Femur (tissue), 1 donor: ENCODE measurements around the gene NMT1.

ENCODE experiments used
- DNase-seq: peaks from one replicate; pipeline ENCODE4 v3.0.0-alpha.2; 2017

Gene NMT1

DNA sequence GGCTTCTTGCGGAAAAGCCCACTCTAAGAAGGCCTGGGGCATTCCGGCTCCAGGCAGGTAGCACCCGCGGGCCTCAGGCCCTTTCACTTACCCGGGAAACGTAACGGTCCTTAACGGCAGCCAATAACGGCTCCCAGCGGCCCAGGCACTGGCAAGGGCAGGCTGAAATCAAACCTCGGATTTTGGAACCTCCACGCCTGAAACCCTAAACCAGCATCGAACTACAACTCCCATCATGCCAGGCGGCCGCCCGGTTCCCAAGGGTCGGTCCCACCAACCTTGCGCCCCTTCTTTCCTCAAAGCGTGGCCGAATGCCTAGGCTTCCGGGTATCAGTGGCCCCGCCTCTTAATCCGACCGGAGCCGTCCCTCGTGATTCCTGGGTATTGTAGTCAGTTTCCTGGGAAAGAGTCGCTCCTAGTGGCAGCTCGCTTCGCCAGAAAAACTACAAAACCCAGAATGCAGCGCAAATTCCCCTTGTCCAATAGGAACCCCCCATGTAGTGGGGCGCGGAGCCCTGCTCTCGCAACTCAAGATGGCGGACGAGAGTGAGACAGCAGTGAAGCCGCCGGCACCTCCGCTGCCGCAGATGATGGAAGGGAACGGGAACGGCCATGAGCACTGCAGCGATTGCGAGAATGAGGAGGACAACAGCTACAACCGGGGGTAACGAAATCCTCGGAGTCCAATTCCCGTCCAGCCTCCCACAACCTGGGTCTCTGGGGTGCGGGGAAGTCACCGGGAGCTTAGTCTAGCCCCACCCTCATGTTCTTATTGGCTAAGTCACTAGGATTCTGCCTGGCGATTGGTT lies at the start of gene NMT1:
Gene NMT1, plus strand, starts transcription at position 521 of the 809 bp plus-strand sequence. Its CDS starts 13 bp downstream, at position 534.
- DNase-seq = peak; percentile 100

- no peak for DNase-seq
Measured at GRCh38 chr17:45011767-45012166, 49.4 kb upstream of the NMT1 start.

GRCh38 chr17:45013021-45013997 lies 47.8 kb upstream of the NMT1 start:
- peak; percentile 72 for DNase-seq

DNA sequence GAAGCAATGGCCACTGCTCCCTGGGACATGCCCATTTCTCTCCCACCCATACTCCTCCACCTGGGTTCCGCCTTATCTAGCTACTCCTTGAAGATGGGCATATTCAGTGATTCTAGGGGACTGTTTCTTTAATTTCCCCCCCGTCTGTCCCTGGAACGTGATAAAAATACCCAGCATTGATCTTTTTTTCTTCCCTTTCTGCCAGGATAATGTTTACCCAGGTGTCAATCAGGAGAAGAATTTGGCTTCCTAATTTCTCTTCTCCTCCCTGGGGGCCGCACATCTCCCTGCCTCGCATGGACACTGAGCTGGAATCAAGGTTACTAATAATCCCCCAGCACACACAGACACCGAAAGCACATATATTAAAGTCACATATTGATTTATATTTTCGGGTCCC lies 44.9 kb upstream of the NMT1 start:
- DNase-seq = no peak

- DNase-seq = no peak
Measured at GRCh38 chr17:45016823-45017222, 44.3 kb upstream of the NMT1 start.

- no peak for DNase-seq
Measured at GRCh38 chr17:45018514-45018847, 42.6 kb upstream of the NMT1 start.

- peak; percentile 65 for DNase-seq
Measured at GRCh38 chr17:45018848-45019711, 42.0 kb upstream of the NMT1 start.

DNA sequence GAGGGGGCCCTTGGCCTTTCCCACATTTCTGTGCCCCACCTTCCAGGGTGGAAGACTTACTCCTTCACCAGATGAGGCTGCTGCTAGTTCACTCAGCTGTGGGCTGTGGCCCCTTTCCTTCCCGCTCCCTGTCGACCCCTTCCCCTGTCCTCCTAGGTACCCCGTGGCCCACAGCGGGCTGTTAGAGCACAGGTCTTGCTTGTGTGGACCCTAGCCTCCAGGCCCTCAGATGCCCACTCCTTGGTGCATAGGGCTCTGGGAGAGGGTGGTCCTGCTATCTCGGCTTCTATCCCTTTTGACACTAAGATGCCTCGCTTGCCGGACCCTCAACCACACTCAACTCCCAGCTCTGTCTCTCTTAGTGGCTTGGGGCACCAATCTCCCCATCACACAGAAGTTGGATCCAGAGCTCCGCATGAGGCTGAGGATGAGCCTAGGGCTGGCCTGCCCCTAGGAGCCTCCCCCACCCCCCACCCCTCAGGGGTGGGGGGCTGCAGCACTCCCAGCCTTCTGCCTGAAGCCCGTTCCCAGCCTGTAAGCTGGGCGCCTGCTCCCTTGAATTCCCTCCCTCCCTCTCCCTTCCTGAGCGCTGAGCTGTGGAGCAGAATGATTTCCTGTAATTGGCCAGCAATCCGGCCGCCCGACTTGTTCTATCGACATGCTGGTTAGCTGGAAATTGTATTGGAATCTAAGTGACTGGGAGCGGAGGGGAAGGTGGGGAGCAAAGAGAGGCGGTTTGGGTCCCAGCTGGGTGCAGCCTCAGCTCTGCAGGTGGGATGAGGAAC lies 40.6 kb upstream of the NMT1 start:
- DNase-seq = peak; percentile 73

- DNase-seq = peak; percentile 80
Measured at GRCh38 chr17:45021607-45022287, 39.4 kb upstream of the NMT1 start.

DNA sequence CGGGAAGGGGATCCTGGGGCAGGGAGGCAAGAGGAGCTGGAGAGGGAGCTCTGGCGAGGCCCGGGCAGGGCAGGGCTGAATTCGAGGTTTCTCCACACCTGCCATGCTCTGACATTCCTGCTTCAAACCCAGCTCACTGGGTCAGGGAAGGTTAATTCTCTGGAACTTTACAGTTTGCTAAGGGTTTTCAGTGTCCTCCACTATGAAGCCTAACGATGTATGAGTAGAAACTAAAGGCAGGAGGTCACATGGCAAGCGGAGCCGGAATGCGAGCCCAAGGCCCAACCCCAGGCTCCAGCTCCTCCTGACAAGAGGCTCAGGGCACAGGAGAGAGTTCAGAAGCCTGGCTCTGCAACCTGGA lies 38.8 kb upstream of the NMT1 start:
- no peak for DNase-seq

GRCh38 chr17:45022655-45023339 lies 38.3 kb upstream of the NMT1 start:
- no peak for DNase-seq

- no peak for DNase-seq
Measured at GRCh38 chr17:45029096-45029495, 32.0 kb upstream of the NMT1 start.

GRCh38 chr17:45029758-45030423 lies 31.2 kb upstream of the NMT1 start:
- no peak for DNase-seq

DNA sequence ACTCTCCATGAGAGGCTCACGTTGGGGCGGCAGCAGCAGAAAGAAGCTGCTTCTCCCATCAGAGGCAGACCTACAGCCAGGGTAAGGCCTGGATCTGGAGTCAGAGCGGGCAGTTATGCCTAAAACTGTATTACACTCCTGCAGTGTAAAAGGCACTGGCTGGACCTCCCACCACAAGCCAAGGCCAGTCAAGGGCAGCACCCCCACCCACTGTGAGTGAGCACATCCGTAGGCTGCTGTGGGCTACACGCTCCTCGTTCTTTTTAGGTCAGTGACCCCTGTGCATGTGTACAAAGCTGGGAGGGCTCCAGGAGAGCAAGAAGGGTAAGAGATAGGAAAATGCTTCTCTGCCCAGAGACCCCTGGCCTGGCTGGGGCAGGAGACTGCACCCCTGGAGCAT lies 30.4 kb upstream of the NMT1 start:
- DNase-seq = no peak

GRCh38 chr17:45031231-45032173 lies 29.6 kb upstream of the NMT1 start:
- DNase-seq = no peak

DNA sequence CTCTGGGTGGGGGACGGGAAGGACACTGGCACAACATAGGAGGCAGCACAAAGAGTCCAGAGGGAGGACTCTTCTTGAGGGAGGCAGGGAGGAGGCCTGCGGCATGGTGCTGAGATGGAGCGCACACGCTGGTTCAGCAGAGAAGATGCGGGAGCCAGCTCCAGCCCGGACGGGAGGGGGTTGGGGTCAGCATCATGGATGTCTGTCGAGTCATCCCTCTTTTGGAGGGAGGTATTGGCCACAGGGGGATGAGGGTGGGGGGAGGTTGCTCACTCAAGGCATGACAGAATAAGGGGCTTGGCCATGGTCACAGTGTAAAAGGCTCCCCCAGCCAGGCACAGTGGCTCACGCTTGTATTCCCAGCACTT lies 29.0 kb upstream of the NMT1 start:
- DNase-seq = no peak

GRCh38 chr17:45034599-45034998 lies 26.5 kb upstream of the NMT1 start:
- DNase-seq = no peak

GRCh38 chr17:45035848-45036247 lies 25.3 kb upstream of the NMT1 start:
- DNase-seq = peak; percentile 58

- no peak for DNase-seq
Measured at GRCh38 chr17:45036691-45037090, 24.4 kb upstream of the NMT1 start.
